IMR-90 (cell line): Measurements from ENCODE around the gene SP7. TPM values are rescaled to one million over a fixed set of nuclear protein-coding genes. Genes with fewer than 3 reads are reported as not detected.

ENCODE experiments used
- ATAC-seq: fragments of 200-7000 bp; cut with Tn5 transposase; 2 replicates; pipeline ENCODE4 v1.9.1; 2020; ENCODE audit warnings: low read depth, mild to moderate bottlenecking, moderate library complexity
- BruUV-seq: library from RNA; stranded (reverse); fragments of 400-500 nt; replicated peaks from 2 replicates; lab custom pipeline; 2021; lab: Mats Ljungman, UMichigan
- CTCF ChIA-PET: fragments of 300-600 bp; formaldehyde crosslinking; extraction: SDS; loops from one replicate; lab custom pipeline; 2021; ENCODE audit warnings: antibody characterized with exemption; lab: Yijun Ruan, JAX
- POLR2A ChIA-PET: fragments of 300-600 bp; sonication (Branson Sonifier 250); formaldehyde crosslinking; loops from one replicate; lab custom pipeline; 2022; ENCODE audit warnings: antibody characterized with exemption; ENCODE audit not compliant: unreplicated experiment; lab: Charles Lee
- DNase-seq: peaks from one replicate; pipeline ENCODE4 v3.0.0; 2013
- H2AFZ ChIP-seq: replicated peaks from 2 replicates; pipeline ENCODE3; 2013; ENCODE audit warnings: low read length, mild to moderate bottlenecking; ENCODE audit not compliant: poor library complexity
- H2AK5ac ChIP-seq: 2 replicates; pipeline ENCODE4 v1.6.1; 2013; ENCODE audit warnings: low read depth, low read length, inconsistent platforms
- H2AK9ac ChIP-seq: replicated peaks from 2 replicates; pipeline ENCODE3; 2013; ENCODE audit warnings: mild to moderate bottlenecking, low read depth, low read length, moderate library complexity; ENCODE audit not compliant: poor library complexity
- H2BK120ac ChIP-seq: 2 replicates; pipeline ENCODE4 v1.6.1; 2013; ENCODE audit warnings: low read depth, low read length, inconsistent platforms
- H2BK15ac ChIP-seq: 3 replicates; pipeline ENCODE4 v1.6.1; 2013; ENCODE audit warnings: low read depth, low read length, inconsistent platforms
- H2BK20ac ChIP-seq: 2 replicates; pipeline ENCODE4 v1.6.1; 2013; ENCODE audit warnings: low read depth, mild to moderate bottlenecking, inconsistent platforms, low read length, moderate library complexity
- H2BK5ac ChIP-seq: 2 replicates; pipeline ENCODE4 v1.6.1; 2013; ENCODE audit warnings: mild to moderate bottlenecking, low read depth, low read length, inconsistent platforms; ENCODE audit not compliant: poor library complexity, severe bottlenecking
- H3K14ac ChIP-seq: replicated peaks from 2 replicates; pipeline ENCODE4 v1.6.1; 2013; ENCODE audit warnings: low read depth, low read length, inconsistent platforms
- H3K18ac ChIP-seq: 2 replicates; pipeline ENCODE4 v1.6.1; 2013; ENCODE audit warnings: low read depth, low read length, control low read depth
- H3K23ac ChIP-seq: 2 replicates; pipeline ENCODE4 v1.6.1; 2013; ENCODE audit warnings: low read depth, low read length, inconsistent platforms
- H3K27ac ChIP-seq: 2 replicates; pipeline ENCODE4 v1.5.1; 2013; ENCODE audit warnings: mild to moderate bottlenecking, control low read depth, low read length; ENCODE audit not compliant: insufficient read depth
- H3K27me3 ChIP-seq: 2 replicates; pipeline ENCODE4 v1.6.1; 2013; ENCODE audit warnings: low read length; ENCODE audit not compliant: control insufficient read depth, insufficient read depth
- H3K36me3 ChIP-seq: 2 replicates; pipeline ENCODE4 v1.6.1; 2013; ENCODE audit warnings: low read length, mixed read lengths; ENCODE audit not compliant: control insufficient read depth, insufficient read depth
- H3K4ac ChIP-seq: 2 replicates; pipeline ENCODE4 v1.6.1; 2013; ENCODE audit warnings: low read depth, low read length, inconsistent platforms
- H3K4me1 ChIP-seq: 2 replicates; pipeline ENCODE4 v1.6.1; 2013; ENCODE audit warnings: low read length, mixed read lengths; ENCODE audit not compliant: control insufficient read depth, insufficient read depth
- H3K4me2 ChIP-seq: 2 replicates; pipeline ENCODE4 v1.6.1; 2013; ENCODE audit warnings: low read depth, mild to moderate bottlenecking, control low read depth, low read length, moderate library complexity
- H3K4me3 ChIP-seq: 2 replicates; pipeline ENCODE4 v1.5.1; 2013; ENCODE audit warnings: low read depth, mild to moderate bottlenecking, control low read depth, low read length, moderate library complexity; ENCODE audit not compliant: insufficient read depth
- H3K56ac ChIP-seq: 2 replicates; pipeline ENCODE4 v1.6.1; 2013; ENCODE audit warnings: low read length, inconsistent platforms; ENCODE audit not compliant: insufficient read depth; ENCODE audit errors: extremely low read depth
- H3K79me1 ChIP-seq, 2 experiments: 2 replicates each; pipeline ENCODE4 v1.6.1; 2013; ENCODE audit warnings: low read length in 2 of 2, inconsistent platforms in 1 of 2, low read depth in 1 of 2
- H3K9ac ChIP-seq: 2 replicates; pipeline ENCODE4 v1.6.1; 2013; ENCODE audit warnings: low read depth, low read length, control low read depth
- H3K9me1 ChIP-seq: 2 replicates; pipeline ENCODE4 v1.6.1; 2013; ENCODE audit warnings: low read length, inconsistent platforms; ENCODE audit not compliant: insufficient read depth
- H3K9me3 ChIP-seq: 2 replicates; pipeline ENCODE4 v1.6.1; 2013; ENCODE audit warnings: low read length; ENCODE audit not compliant: control insufficient read depth, insufficient read depth
- H4K20me1 ChIP-seq: 2 replicates; pipeline ENCODE4 v1.6.1; 2013; ENCODE audit warnings: low read length, inconsistent platforms; ENCODE audit not compliant: insufficient read depth
- H4K5ac ChIP-seq: 2 replicates; pipeline ENCODE4 v1.6.1; 2013; ENCODE audit warnings: mild to moderate bottlenecking, low read depth, low read length, control low read depth
- H4K8ac ChIP-seq, 2 experiments: 2 replicates each; pipeline ENCODE4 v1.6.1; 2013; ENCODE audit warnings: low read depth in 2 of 2, low read length in 2 of 2, control low read depth in 1 of 2, inconsistent platforms in 1 of 2
- H4K91ac ChIP-seq: 2 replicates; pipeline ENCODE4 v1.6.1; 2013; ENCODE audit warnings: low read depth, low read length, inconsistent platforms; ENCODE audit not compliant: insufficient read depth
- CHD1 ChIP-seq: IDR thresholded peaks from 2 replicates; pipeline ENCODE4 v1.6.1; 2012; ENCODE audit warnings: low read depth, low read length, improper control_type of control experiment
- ELK1 ChIP-seq: fragments of 150-350 bp; IDR thresholded peaks from 2 replicates; pipeline ENCODE4 v1.6.1; 2016; ENCODE audit warnings: low read depth, mild to moderate bottlenecking, low read length, moderate library complexity, borderline replicate concordance
- FOS ChIP-seq: fragments of 150-350 bp; IDR thresholded peaks from 2 replicates; pipeline ENCODE4 v1.6.1; 2016; ENCODE audit warnings: low read depth, low read length
- MAZ ChIP-seq: IDR thresholded peaks from 2 replicates; pipeline ENCODE4 v1.6.1; 2012; ENCODE audit warnings: low read depth, mild to moderate bottlenecking, low read length, improper control_type of control experiment, moderate library complexity, borderline replicate concordance
- MXI1 ChIP-seq: IDR thresholded peaks from 2 replicates; pipeline ENCODE4 v1.6.1; 2012; ENCODE audit warnings: low read depth, mild to moderate bottlenecking, low read length, moderate library complexity, borderline replicate concordance
- NFE2L2 ChIP-seq: fragments of 150-350 bp; IDR thresholded peaks from 2 replicates; pipeline ENCODE4 v1.6.1; 2016; ENCODE audit warnings: low read depth, mild to moderate bottlenecking, low read length
- POLR2A ChIP-seq: IDR thresholded peaks from 2 replicates; pipeline ENCODE4 v1.6.1; 2012; ENCODE audit warnings: mild to moderate bottlenecking, low read depth, low read length
- RCOR1 ChIP-seq: IDR thresholded peaks from 2 replicates; pipeline ENCODE4 v1.6.1; 2012; ENCODE audit warnings: mild to moderate bottlenecking, low read length, improper control_type of control experiment; ENCODE audit not compliant: insufficient replicate concordance
- RFX5 ChIP-seq: IDR thresholded peaks from 2 replicates; pipeline ENCODE4 v1.8.0; 2012; ENCODE audit warnings: low read depth, mild to moderate bottlenecking, low read length, moderate library complexity
- SMC3 ChIP-seq: fragments of 150-350 bp; IDR thresholded peaks from 2 replicates; pipeline ENCODE4 v1.6.1; 2016; ENCODE audit warnings: low read depth, mild to moderate bottlenecking, antibody characterized with exemption, low read length, moderate library complexity
- WGBS, 2 experiments: methylation state at CpG; one replicate each; pipeline versions ENCODE4 v1.1.5 to v1.1.7; 2013; ENCODE audit warnings: missing lambda C conversion rate in 2 of 2; ENCODE audit not compliant: insufficient read length in 1 of 2; ENCODE audit errors: extremely low coverage in 2 of 2; 5-methylcytosine and 5-hydroxymethylcytosine counted together
- dilution Hi-C: fragments of 300-500 bp; cut with HindIII; formaldehyde crosslinking; loops from one replicate; pipeline ENCODE4 v1.14.3; 2018; ENCODE audit warnings: low sequenced_read_pairs; ENCODE audit not compliant: unreplicated experiment
- in situ Hi-C: fragments of 300-500 bp; cut with MboI; formaldehyde crosslinking; loops from 3 replicates; pipeline ENCODE4 v1.14.3; 2019; ENCODE audit warnings: low sequenced_read_pairs, inconsistent platforms, mixed read lengths
- intact Hi-C: fragments of 100-400 bp; cut with micrococcal nuclease; formaldehyde crosslinking; loops from 2 replicates; pipeline ENCODE4 v1.10.0; 2022
- polyA plus RNA-seq, 3 experiments: library from polyadenylated mRNA; depleted of rRNA; stranded (reverse); fragments of >200 nt; gene quantifications; 2 replicates each; pipeline ENCODE4 v1.2.3, GENCODE V29; 2012; ENCODE audit warnings: low replicate concordance in 1 of 3
- total RNA-seq: library from RNA; depleted of rRNA; stranded (reverse); fragments of >200 nt; gene quantifications from 2 replicates; pipeline ENCODE4 v1.2.3, GENCODE V29; 2012
- TF ChIP-seq, protein P1 (sequence below): fragments of 150-350 bp; IDR thresholded peaks from 2 replicates; pipeline ENCODE4 v1.6.1; 2017; ENCODE audit warnings: mild to moderate bottlenecking, antibody characterized with exemption, low read length, low read depth

The SP7 gene
- total and polyA plus RNA-seq, 2 of the 4 experiments (the other 2 are of a cell fraction): not detected

DNA sequence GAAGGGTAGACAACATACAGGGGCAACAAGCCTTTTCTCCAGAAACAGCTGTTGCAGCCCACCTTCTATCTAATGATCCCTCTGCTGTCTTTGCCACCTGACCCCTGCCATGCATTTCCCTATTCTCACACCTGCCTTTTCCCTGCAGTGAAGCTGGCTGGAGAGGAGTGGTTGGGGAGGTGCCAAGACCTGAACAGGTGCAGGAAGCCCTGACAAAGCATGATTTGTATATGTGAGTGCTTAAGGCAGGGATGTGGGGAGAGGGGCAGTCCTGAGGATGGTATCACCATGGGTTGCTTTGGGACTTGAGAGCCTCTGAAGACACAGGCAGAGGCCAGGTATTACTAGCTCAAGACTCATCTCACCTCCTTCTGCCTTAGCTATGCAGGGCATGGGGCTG, 43.7 kb downstream of the SP7 start (continued):
- no peak for TF ChIP-seq NFE2L2
- TF ChIP-seq RCOR1: no peak
- no peak for TF ChIP-seq MXI1
- TF ChIP-seq FOS: no peak

GRCh38 chr12:53290661-53291060, 45.5 kb downstream of the SP7 start:
- peak overlapping the region in 1 of 2 experiments; percentile 75; a peak in 3 of 4 replicates for H4K8ac ChIP-seq
- no peak overlapping the region for H3K23ac ChIP-seq
- no TSS peak for BruUV-seq
- no peak overlapping the region for H2BK20ac ChIP-seq
- H3K4me3 ChIP-seq: no peak overlapping the region
- H2BK120ac ChIP-seq: peak overlapping the region; percentile 26; the same call in 1 of the 2 replicates
- dilution Hi-C loops: no loop called here
- H3K4me2 ChIP-seq: peak overlapping the region; percentile 9; the same call in 1 of the 2 replicates
- no peaks in the 10 kb centered on the region for H3K27me3 ChIP-seq
- no peak overlapping the region; the same call in 1 of the 2 replicates for H4K5ac ChIP-seq
- 0 out of 2 replicates have a peak overlapping the region, but pooled peaks have one; percentile 10 for H3K4ac ChIP-seq
- peak overlapping the region; percentile 80 for H2BK5ac ChIP-seq
- H3K36me3 ChIP-seq: no peaks in the 10 kb centered on the region; the same call in 1 of the 2 replicates
- intact Hi-C loops: no loop called here
- H2AK9ac ChIP-seq: peak overlapping the region; percentile 92
- H3K18ac ChIP-seq: no peak overlapping the region; the same call in 1 of the 2 replicates
- no peak overlapping the region; the same call in 1 of the 2 replicates for H2AK5ac ChIP-seq
- H3K4me1 ChIP-seq: peaks cover 25% of the 10 kb centered on the region
- 88% methylated on average over 5 of the region's 9 CpGs; no CpG with 5 or more reads in 1 of the 2 experiments for WGBS, 2 experiments
- no peak for TF ChIP-seq FOS
- no peak for TF ChIP-seq SMC3
- no peak for TF ChIP-seq NFE2L2
- TF ChIP-seq MAZ: no peak
- TF ChIP-seq, protein P1, sequence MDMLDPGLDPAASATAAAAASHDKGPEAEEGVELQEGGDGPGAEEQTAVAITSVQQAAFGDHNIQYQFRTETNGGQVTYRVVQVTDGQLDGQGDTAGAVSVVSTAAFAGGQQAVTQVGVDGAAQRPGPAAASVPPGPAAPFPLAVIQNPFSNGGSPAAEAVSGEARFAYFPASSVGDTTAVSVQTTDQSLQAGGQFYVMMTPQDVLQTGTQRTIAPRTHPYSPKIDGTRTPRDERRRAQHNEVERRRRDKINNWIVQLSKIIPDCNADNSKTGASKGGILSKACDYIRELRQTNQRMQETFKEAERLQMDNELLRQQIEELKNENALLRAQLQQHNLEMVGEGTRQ: no peak
- TF ChIP-seq CHD1: no peak
- TF ChIP-seq MXI1: no peak
- TF ChIP-seq RFX5: no peak
- no peak for TF ChIP-seq ELK1
- no peak for TF ChIP-seq POLR2A
- DNase-seq (peak; percentile 66), ATAC-seq (no peak)
- no peak overlapping the region for H3K9ac ChIP-seq
- peak overlapping the region; percentile 79 for H2AFZ ChIP-seq
- H3K9me3 ChIP-seq: no peaks in the 10 kb centered on the region
- H3K79me1 ChIP-seq: peaks cover under 1 to 31% of the 10 kb centered on the region in 2 experiments; a peak in 2 of 4 replicates
- H3K9me1 ChIP-seq: peaks cover 10% of the 10 kb centered on the region; the same call in 1 of the 2 replicates
- no peak overlapping the region for H2BK15ac ChIP-seq
- in situ Hi-C loops: no loop called here
- H3K14ac ChIP-seq: no peak overlapping the region
- CTCF ChIA-PET: interaction anchor here (1.9 kb wide), 1 partner anchor 77 kb away, joined by 6 read pairs; no protein-coding TSS in a partner anchor
- peak overlapping the region; percentile 14; the same call in 1 of the 2 replicates for H3K27ac ChIP-seq
- H4K20me1 ChIP-seq: no peaks in the 10 kb centered on the region
- POLR2A ChIA-PET: no interaction called here
- no peak overlapping the region for H3K56ac ChIP-seq
- no peak overlapping the region for H4K91ac ChIP-seq
